Liver (tissue), 9 donors: ENCODE measurements around the gene HDC. TPM values are rescaled to one million over a fixed set of nuclear protein-coding genes. Genes with fewer than 3 reads are reported as not detected.

ENCODE experiments used
- DNase-seq: peaks from one replicate; pipeline ENCODE4 v3.0.0-alpha.2; 2017; ENCODE audit warnings: low spot score
- H3K27ac ChIP-seq, 2 donors: one replicate each; pipeline ENCODE4 v1.7.0; 2013; ENCODE audit warnings: inconsistent platforms in 2 of 2, low read length in 2 of 2, control low read depth in 1 of 2, low read depth in 1 of 2, mild to moderate bottlenecking in 1 of 2
- H3K27me3 ChIP-seq, 4 donors: one replicate each; pipeline versions ENCODE4 v1.6.1 to v1.7.0; 2013; ENCODE audit warnings: low read length in 3 of 4, inconsistent platforms in 1 of 4, mild to moderate bottlenecking in 1 of 4, moderate library complexity in 1 of 4; ENCODE audit not compliant: control insufficient read depth in 4 of 4, insufficient read depth in 4 of 4
- H3K36me3 ChIP-seq, 4 donors: one replicate each; pipeline versions ENCODE4 v1.6.1 to v1.7.0; 2013; ENCODE audit warnings: low read length in 3 of 4, mild to moderate bottlenecking in 3 of 4, low read depth in 1 of 4, moderate library complexity in 1 of 4; ENCODE audit not compliant: control insufficient read depth in 4 of 4, insufficient read depth in 3 of 4
- H3K4me1 ChIP-seq, 4 donors: one replicate each; pipeline versions ENCODE4 v1.6.1 to v1.7.0; 2013; ENCODE audit warnings: low read length in 3 of 4, mild to moderate bottlenecking in 3 of 4, moderate library complexity in 1 of 4; ENCODE audit not compliant: control insufficient read depth in 4 of 4, insufficient read depth in 4 of 4
- H3K4me3 ChIP-seq, 3 donors: one replicate each; pipeline versions ENCODE4 v1.6.1 to v1.7.0; 2013; ENCODE audit warnings: low read length in 3 of 3, control low read depth in 1 of 3, low read depth in 1 of 3, mild to moderate bottlenecking in 1 of 3
- H3K9ac ChIP-seq, 2 donors: one replicate each; pipeline ENCODE4 v1.7.0; 2013; ENCODE audit warnings: low read length in 2 of 2, mild to moderate bottlenecking in 2 of 2, moderate library complexity in 2 of 2, control low read depth in 1 of 2, low read depth in 1 of 2
- H3K9me3 ChIP-seq, 4 donors: one replicate each; pipeline versions ENCODE4 v1.6.1 to v1.7.0; 2013; ENCODE audit warnings: low read length in 3 of 4; ENCODE audit not compliant: control insufficient read depth in 4 of 4
- EGR1 ChIP-seq, 2 donors: IDR thresholded peaks; 2 replicates each; pipeline ENCODE4 v1.6.1; 2016 to 2018; ENCODE audit warnings: antibody characterized with exemption in 2 of 2, low read depth in 2 of 2
- FOXA1 ChIP-seq: IDR thresholded peaks from 2 replicates; pipeline ENCODE4 v1.6.1; 2016; ENCODE audit warnings: antibody characterized with exemption
- FOXA2 ChIP-seq: IDR thresholded peaks from 2 replicates; pipeline ENCODE4 v1.6.1; 2016; ENCODE audit warnings: antibody characterized with exemption
- GABPA ChIP-seq, 2 donors: IDR thresholded peaks in 1 of 2; conservative IDR thresholded peaks in 1 of 2; 2 replicates each; pipeline ENCODE4 v1.6.1; 2016; ENCODE audit warnings: antibody characterized with exemption in 2 of 2, mild to moderate bottlenecking in 1 of 2, moderate library complexity in 1 of 2
- HNF4A ChIP-seq, 2 donors: conservative IDR thresholded peaks; 2 replicates each; pipeline ENCODE4 v1.6.1; 2016; ENCODE audit warnings: antibody characterized with exemption in 2 of 2, mild to moderate bottlenecking in 2 of 2
- HNF4G ChIP-seq: IDR thresholded peaks from 2 replicates; pipeline ENCODE4 v1.6.1; 2016; ENCODE audit warnings: antibody characterized with exemption
- JUND ChIP-seq, 2 donors: IDR thresholded peaks; 2 replicates each; pipeline ENCODE4 v1.6.1; 2016; ENCODE audit warnings: antibody characterized with exemption in 2 of 2
- MAX ChIP-seq: IDR thresholded peaks from 2 replicates; pipeline ENCODE4 v1.6.1; 2016; ENCODE audit warnings: antibody characterized with exemption
- NR2F2 ChIP-seq: IDR thresholded peaks from 2 replicates; pipeline ENCODE4 v1.6.1; 2016; ENCODE audit warnings: antibody characterized with exemption
- RAD21 ChIP-seq, 2 donors: IDR thresholded peaks; 2 replicates each; pipeline ENCODE4 v1.6.1; 2016; ENCODE audit warnings: antibody characterized with exemption in 2 of 2, mild to moderate bottlenecking in 2 of 2
- REST ChIP-seq: IDR thresholded peaks from 2 replicates; pipeline ENCODE4 v1.6.1; 2016; ENCODE audit warnings: antibody characterized with exemption, mild to moderate bottlenecking
- RXRA ChIP-seq, 2 donors: IDR thresholded peaks; 2 replicates each; pipeline ENCODE4 v1.6.1; 2017 to 2018; ENCODE audit warnings: antibody characterized with exemption in 2 of 2, mild to moderate bottlenecking in 1 of 2
- SP1 ChIP-seq: IDR thresholded peaks from 2 replicates; pipeline ENCODE4 v1.6.1; 2018; ENCODE audit warnings: antibody characterized with exemption, mild to moderate bottlenecking
- TAF1 ChIP-seq: conservative IDR thresholded peaks from 2 replicates; pipeline ENCODE4 v1.6.1; 2016; ENCODE audit warnings: antibody characterized with exemption, mild to moderate bottlenecking
- YY1 ChIP-seq: IDR thresholded peaks from 2 replicates; pipeline ENCODE4 v1.6.1; 2016; ENCODE audit warnings: antibody characterized with exemption, mild to moderate bottlenecking
- ZBTB33 ChIP-seq: IDR thresholded peaks from 2 replicates; pipeline ENCODE4 v1.6.1; 2016; ENCODE audit warnings: antibody characterized with exemption
- WGBS: extraction: QIAGEN DNeasy Blood & Tissue Kit; methylation state at CpG from one replicate; pipeline ENCODE4 v1.1.7; 2013; 5-methylcytosine and 5-hydroxymethylcytosine counted together
- polyA plus RNA-seq, 2 donors: library from polyadenylated mRNA; stranded (reverse) in 1 of 2; unstranded in 1 of 2; fragments of 200-250 nt in 1 of 2; fragments of >200 nt in 1 of 2; fragmentation: Nextera tagmentation in 1 of 2; extraction: Ambion mirVana in 1 of 2; gene quantifications; one replicate each; pipeline versions ENCODE4 v1.2.1 to v1.2.3, GENCODE V29; 2013 to 2015
- total RNA-seq, 2 donors: library from RNA; depleted of rRNA; stranded (reverse); fragments of >200 nt; gene quantifications; one replicate each; pipeline ENCODE4 v1.2.3, GENCODE V29; 2014
- donor health status: healthy.
- donor health status: healthy.
- donor health status: healthy.
- donor health status: healthy.
- donor health status: healthy.

HDC gene
- total and polyA plus RNA-seq, 4 donors, result 0.07 to 3.0 (median 0.78) TPM

- no peak for TF ChIP-seq FOXA2
- H3K9me3 ChIP-seq, result no peaks in the 10 kb centered on the region
- H3K27ac ChIP-seq, result no peak overlapping the region
- H3K9ac ChIP-seq, result no peak overlapping the region
- no peak overlapping the region for H3K4me3 ChIP-seq
- H3K36me3 ChIP-seq, result peaks cover 5 to 21% (median 16%) of the 10 kb centered on the region in 4 donors
- H3K4me1 ChIP-seq, result no peaks in the 10 kb centered on the region
- WGBS, result 96% methylated on average over 2 of the region's 2 CpGs
- DNase-seq, result no peak
- no peaks in the 10 kb centered on the region for H3K27me3 ChIP-seq
Measured at GRCh38 chr15:50298340-50298739, 32.8 kb upstream of the HDC start.

GRCh38 chr15:50295966-50296365 lies 30.4 kb upstream of the HDC start:
- Histone ChIP-seq H3K36me3 (peaks cover 5 to 14% (median 9%) of the 10 kb centered on the region in 4 donors), H3K9ac (no peak overlapping the region), H3K27me3 (no peaks in the 10 kb centered on the region), H3K4me1 (no peaks in the 10 kb centered on the region), H3K27ac (no peak overlapping the region), H3K4me3 (no peak overlapping the region), H3K9me3 (no peaks in the 10 kb centered on the region)
- TF ChIP-seq SP1, result no peak
- TF ChIP-seq MAX, result no peak
- no peak for TF ChIP-seq FOXA2
- no peak for TF ChIP-seq YY1
- no peak for TF ChIP-seq RXRA (IDR thresholded peaks at IDR 0.05)
- TF ChIP-seq TAF1, result no peak
- no peak for TF ChIP-seq FOXA1
- 96% methylated on average over 1 of the region's 1 CpG for WGBS
- DNase-seq, result no peak

- TF ChIP-seq JUND (IDR thresholded peaks at IDR 0.05) (no peak), MAX (no peak), HNF4G (no peak), NR2F2 (no peak), FOXA1 (no peak), TAF1 (no peak), EGR1 (IDR thresholded peaks at IDR 0.05; ENCODE audit: low read depth in 2 of 2) (no peak), GABPA (IDR thresholded peaks at IDR 0.05 in 1 of 2, conservative IDR thresholded peaks at IDR 0.05 in 1 of 2) (no peak), RXRA (IDR thresholded peaks at IDR 0.05) (no peak), FOXA2 (no peak), RAD21 (IDR thresholded peaks at IDR 0.05) (no peak), REST (no peak), HNF4A (conservative IDR thresholded peaks at IDR 0.05) (no peak), ZBTB33 (no peak), YY1 (no peak)
- 97% methylated on average over 2 of the region's 2 CpGs for WGBS
Measured at GRCh38 chr15:50289749-50290148, 24.2 kb upstream of the HDC start.

More at GRCh38 chr15:50289749-50290148, 24.2 kb upstream of the HDC start:
- no peaks in the 10 kb centered on the region for H3K4me1 ChIP-seq
- H3K9ac ChIP-seq, result no peak overlapping the region
- H3K4me3 ChIP-seq, result no peak overlapping the region
- peaks cover 5 to 19% (median 10%) of the 10 kb centered on the region in 4 donors for H3K36me3 ChIP-seq
- H3K9me3 ChIP-seq, result no peaks in the 10 kb centered on the region
- no peaks in the 10 kb centered on the region for H3K27me3 ChIP-seq
- no peak for DNase-seq
- H3K27ac ChIP-seq, result no peak overlapping the region
